ENCODE measurements around the gene IQSEC3.

GRCh38 chr12:165862-166368, 99.3 kb downstream of the IQSEC3 start:
- TF ChIP-seq CTCF (IDR thresholded peaks at IDR 0.05) (no peak), POLR2A (IDR thresholded peaks at IDR 0.05) (no peak)

Data from body of pancreas (tissue), 4 donors.